A673 (cell line): ENCODE results near the gene HK2. TPM values are rescaled to one million over a fixed set of nuclear protein-coding genes. Genes with fewer than 3 reads are reported as not detected.
"Not testable (repeated sequence)": the region's sequence is repeated elsewhere in the genome, so short reads cannot be mapped to it uniquely, and the experiment has no call there.

ENCODE experiments used
- BruUV-seq: library from RNA; stranded (reverse); fragments of 400-500 nt; replicated peaks from 2 replicates; lab custom pipeline; 2021; lab: Mats Ljungman, UMichigan
- CTCF ChIA-PET: fragments of 300-600 bp; sonication (Branson Sonifier 250); formaldehyde crosslinking; loops from one replicate; lab custom pipeline; 2022; ENCODE audit warnings: antibody characterized with exemption; lab: Charles Lee
- POLR2A ChIA-PET: fragments of 300-600 bp; sonication (Branson Sonifier 250); formaldehyde crosslinking; loops from one replicate; lab custom pipeline; 2022; ENCODE audit warnings: antibody characterized with exemption; ENCODE audit not compliant: low non-redundant PET; lab: Charles Lee
- DNase-seq: peaks from one replicate; pipeline ENCODE4 v3.0.0-alpha.2; 2015; ENCODE audit warnings: low spot score
- H3K27ac ChIP-seq: fragments of 200-600 bp; sonication (generic); 2 replicates; pipeline ENCODE4 v1.5.1; 2016; ENCODE audit warnings: mixed run types, low read depth, mild to moderate bottlenecking, mixed read lengths, antibody characterized with exemption, low read length; ENCODE audit not compliant: poor library complexity, severe bottlenecking
- H3K27me3 ChIP-seq: fragments of 200-600 bp; sonication (generic); replicated peaks from 2 replicates; pipeline ENCODE4 v1.6.1; 2017; ENCODE audit warnings: mixed run types, low read depth, mild to moderate bottlenecking, mixed read lengths, antibody characterized with exemption, low read length; ENCODE audit not compliant: insufficient read depth, poor library complexity
- H3K36me3 ChIP-seq: fragments of 200-600 bp; sonication (generic); 2 replicates; pipeline ENCODE4 v1.6.1; 2016; ENCODE audit warnings: mixed run types, mild to moderate bottlenecking, mixed read lengths, antibody characterized with exemption, low read length; ENCODE audit not compliant: insufficient read depth, poor library complexity, severe bottlenecking
- H3K4me1 ChIP-seq: fragments of 200-600 bp; sonication (generic); 2 replicates; pipeline ENCODE4 v1.6.1; 2017; ENCODE audit warnings: mixed run types, mild to moderate bottlenecking, mixed read lengths, antibody characterized with exemption, low read length; ENCODE audit not compliant: insufficient read depth, poor library complexity, severe bottlenecking
- H3K4me3 ChIP-seq: fragments of 200-600 bp; sonication (generic); 2 replicates; pipeline ENCODE4 v1.5.1; 2016; ENCODE audit warnings: low read depth, mixed run types, mild to moderate bottlenecking, mixed read lengths, low read length; ENCODE audit not compliant: poor library complexity, severe bottlenecking
- H3K9me3 ChIP-seq: fragments of 200-600 bp; sonication (generic); 2 replicates; pipeline ENCODE4 v1.6.1; 2016; ENCODE audit warnings: mixed run types, low read depth, mild to moderate bottlenecking, mixed read lengths, antibody characterized with exemption, low read length; ENCODE audit not compliant: poor library complexity, severe bottlenecking
- CTCF ChIP-seq: fragments of 300-800, 200-600 bp; sonication (generic); conservative IDR thresholded peaks from 2 replicates; pipeline ENCODE4 v1.5.1; 2017; ENCODE audit warnings: low read depth, mild to moderate bottlenecking, antibody characterized with exemption, low read length, moderate library complexity, mixed read lengths
- EZH2 ChIP-seq: fragments of 200-600 bp; sonication (generic); IDR thresholded peaks from 2 replicates; pipeline ENCODE4 v1.6.1; 2017; ENCODE audit warnings: borderline replicate concordance, low read depth, mild to moderate bottlenecking, mixed read lengths, antibody characterized with exemption, low read length; ENCODE audit not compliant: poor library complexity, severe bottlenecking
- intact Hi-C: fragments of 100-400 bp; cut with micrococcal nuclease; formaldehyde crosslinking; loops from one replicate; pipeline ENCODE4 v1.10.0; 2022; ENCODE audit not compliant: unreplicated experiment
- total RNA-seq: library from RNA; stranded (reverse); gene quantifications from 2 replicates; pipeline ENCODE4 v1.2.3, GENCODE V29; 2021

Gene HK2
- total RNA-seq, 1 experiment from 2014 or later = 42.6 TPM

DNA sequence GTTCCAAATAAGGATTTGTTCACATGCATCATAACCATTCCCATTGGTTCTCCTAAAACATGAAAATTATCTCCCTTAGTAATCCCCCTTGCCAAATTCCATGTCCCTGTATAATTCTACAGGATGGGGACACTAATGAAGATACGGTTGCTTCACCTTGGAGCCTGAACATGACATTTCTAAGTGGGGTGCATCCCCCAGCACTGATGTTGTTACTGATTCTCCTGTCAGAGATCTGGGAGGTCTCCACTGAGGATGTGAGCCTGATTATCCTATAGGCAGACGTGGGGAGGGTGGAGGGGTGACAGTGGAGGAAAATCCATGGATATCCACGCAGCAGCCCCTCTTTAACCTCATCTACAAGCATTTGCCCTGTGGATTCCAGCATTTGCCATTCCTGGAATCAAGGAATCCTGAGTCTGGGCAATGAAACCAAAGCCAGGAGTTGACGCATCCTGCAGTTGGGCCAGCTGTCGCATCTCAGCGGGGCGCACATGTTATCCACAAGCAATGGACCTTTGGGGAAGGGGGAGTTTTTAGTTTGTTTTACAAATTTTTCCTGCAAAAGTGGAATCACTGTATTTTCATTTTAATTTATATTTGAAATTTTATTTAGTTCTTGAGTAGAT lies 57.3 kb downstream of the HK2 start:
- CTCF ChIA-PET = no interaction called here
- H3K36me3 ChIP-seq = peaks cover 51% of the 10 kb centered on the region
- BruUV-seq = no TSS peak

DNA sequence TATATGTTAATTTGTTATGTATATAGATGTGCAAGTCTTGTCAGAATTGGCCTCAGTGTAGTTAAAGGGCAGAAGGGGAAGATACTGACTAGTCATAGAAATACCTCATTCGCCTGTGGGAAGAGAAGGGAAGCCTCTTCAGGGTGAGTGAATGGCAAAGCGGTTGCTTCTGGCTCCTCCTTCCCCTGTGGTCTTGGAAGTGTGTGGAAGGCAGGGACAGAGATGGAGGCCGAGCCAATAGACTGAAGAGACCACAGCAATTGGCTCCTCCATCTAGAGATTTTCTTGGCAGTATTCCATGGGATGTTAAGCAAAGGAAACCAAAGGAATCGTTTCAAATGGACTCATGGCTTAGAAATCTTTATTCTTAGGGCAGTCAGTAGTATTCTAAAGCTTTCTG lies 57.9 kb downstream of the HK2 start:
- CTCF ChIA-PET, DNase-seq, H3K27me3 ChIP-seq, H3K9me3 ChIP-seq, H3K4me1 ChIP-seq, H3K4me3 ChIP-seq, POLR2A ChIA-PET, BruUV-seq, intact Hi-C loops, H3K27ac ChIP-seq: not testable (repeated sequence)
- peaks cover 46% of the 10 kb centered on the region for H3K36me3 ChIP-seq

More for the DNA sequence above, 57.3 kb downstream of the HK2 start:
- Histone ChIP-seq H3K9me3 (no peaks in the 10 kb centered on the region), H3K27ac (no peak overlapping the region), H3K4me3 (no peak overlapping the region), H3K27me3 (no peaks in the 10 kb centered on the region), H3K4me1 (peaks cover 3% of the 10 kb centered on the region)
- DNase-seq = no peak
- TF ChIP-seq CTCF (no peak), EZH2 (no peak)
- POLR2A ChIA-PET = no interaction called here
- intact Hi-C loops = no loop called here

DNA sequence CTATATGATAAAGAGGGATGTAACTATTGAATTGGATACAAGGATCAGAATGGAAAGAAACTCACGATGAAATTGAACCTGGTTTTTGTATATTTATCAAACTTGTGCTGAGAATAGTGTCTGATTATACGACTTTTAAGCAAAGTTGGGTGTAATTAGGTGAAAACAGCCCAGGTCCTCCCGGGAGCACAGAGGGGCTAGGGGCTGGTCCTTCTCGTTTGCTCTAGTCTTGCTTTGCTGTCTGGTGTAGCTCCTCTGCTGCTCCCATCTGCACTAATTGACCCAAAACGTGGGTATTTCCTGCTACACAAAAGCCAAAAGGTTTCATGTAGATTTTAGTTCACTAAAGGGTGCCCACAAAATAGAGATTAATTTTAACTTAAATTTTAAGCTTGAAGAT lies 58.7 kb downstream of the HK2 start:
- no TSS peak for BruUV-seq
- POLR2A ChIA-PET = no interaction called here

More for the DNA sequence above, 58.7 kb downstream of the HK2 start:
- Histone ChIP-seq H3K27ac (no peak overlapping the region), H3K27me3 (no peaks in the 10 kb centered on the region), H3K9me3 (no peaks in the 10 kb centered on the region), H3K36me3 (peaks cover 38% of the 10 kb centered on the region), H3K4me1 (peaks cover 3% of the 10 kb centered on the region), H3K4me3 (no peak overlapping the region)
- intact Hi-C loops = no loop called here
- CTCF ChIA-PET = no interaction called here
- no peak for DNase-seq
- TF ChIP-seq CTCF = no peak
- no peak for TF ChIP-seq EZH2
